ENCODE data around the gene KLHL6. TPM values are rescaled to one million over a fixed set of nuclear protein-coding genes. Genes with fewer than 3 reads are reported as not detected.

KLHL6 gene
- total and polyA plus RNA-seq, 8 donors: 0.58 to 5.7 (median 1.5) TPM

DNA sequence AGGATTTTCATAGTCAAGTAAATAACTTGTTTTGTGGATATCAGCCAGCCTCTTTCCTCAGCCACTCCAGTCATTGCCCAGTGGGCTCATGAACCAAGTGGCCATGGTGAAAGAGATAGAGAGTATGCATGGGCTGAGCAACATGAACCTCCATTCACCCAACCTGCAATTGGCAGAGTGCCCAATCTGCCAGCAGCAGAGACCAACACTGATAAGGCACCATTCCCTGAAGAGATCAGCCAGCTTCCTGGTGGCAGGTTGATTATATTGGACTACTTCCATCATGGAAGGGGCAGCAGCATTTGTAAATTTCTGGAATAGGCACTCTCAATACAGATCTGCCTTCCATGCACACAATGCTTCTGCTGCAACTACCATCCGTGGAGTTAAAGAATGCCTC lies 116.8 kb downstream of the KLHL6 start:
- Histone ChIP-seq H3K36me3 (no peaks in the 10 kb centered on the region), H3K4me3 (no peak overlapping the region), H3K4me1 (no peaks in the 10 kb centered on the region), H3K9me3 (peaks cover 0 to 10% (median 4%) of the 10 kb centered on the region in 4 donors), H3K27ac (no peak overlapping the region), H3K27me3 (peaks cover 0 to 3% (median 0%) of the 10 kb centered on the region in 3 donors)
- intact Hi-C loops (cut with DNase I; ENCODE audit: low total_unique reads): no loop called here
- DNase-seq: peak; percentile 61 to 85
- 27 to 69% (median 60%) methylated on average over 1 of the region's 1 CpG for WGBS, 5 donors
- peak in 2 of 3 donors; percentile 65 to 73 for TF ChIP-seq POLR2AphosphoS5 (IDR thresholded peaks at IDR 0.05)
- no peak for TF ChIP-seq POLR2A (IDR thresholded peaks at IDR 0.05)
- no peak for TF ChIP-seq EP300 (IDR thresholded peaks at IDR 0.05)

- Histone ChIP-seq H3K27ac (no peak overlapping the region), H3K36me3 (no peaks in the 10 kb centered on the region), H3K4me1 (no peaks in the 10 kb centered on the region), H3K4me3 (no peak overlapping the region), H3K9me3 (peaks cover 0 to 2% (median 1%) of the 10 kb centered on the region in 4 donors), H3K27me3 (peaks cover 0 to 4% (median 0%) of the 10 kb centered on the region in 3 donors)
- DNase-seq: no peak
- 83 to 92% (median 84%) methylated on average over 6 of the region's 6 CpGs for WGBS, 5 donors
- intact Hi-C loops (cut with DNase I; ENCODE audit: low total_unique reads): no loop called here
- TF ChIP-seq POLR2A (IDR thresholded peaks at IDR 0.05) (no peak), POLR2AphosphoS5 (IDR thresholded peaks at IDR 0.05) (no peak), EP300 (IDR thresholded peaks at IDR 0.05) (no peak)
- TF ChIP-seq, protein P1, sequence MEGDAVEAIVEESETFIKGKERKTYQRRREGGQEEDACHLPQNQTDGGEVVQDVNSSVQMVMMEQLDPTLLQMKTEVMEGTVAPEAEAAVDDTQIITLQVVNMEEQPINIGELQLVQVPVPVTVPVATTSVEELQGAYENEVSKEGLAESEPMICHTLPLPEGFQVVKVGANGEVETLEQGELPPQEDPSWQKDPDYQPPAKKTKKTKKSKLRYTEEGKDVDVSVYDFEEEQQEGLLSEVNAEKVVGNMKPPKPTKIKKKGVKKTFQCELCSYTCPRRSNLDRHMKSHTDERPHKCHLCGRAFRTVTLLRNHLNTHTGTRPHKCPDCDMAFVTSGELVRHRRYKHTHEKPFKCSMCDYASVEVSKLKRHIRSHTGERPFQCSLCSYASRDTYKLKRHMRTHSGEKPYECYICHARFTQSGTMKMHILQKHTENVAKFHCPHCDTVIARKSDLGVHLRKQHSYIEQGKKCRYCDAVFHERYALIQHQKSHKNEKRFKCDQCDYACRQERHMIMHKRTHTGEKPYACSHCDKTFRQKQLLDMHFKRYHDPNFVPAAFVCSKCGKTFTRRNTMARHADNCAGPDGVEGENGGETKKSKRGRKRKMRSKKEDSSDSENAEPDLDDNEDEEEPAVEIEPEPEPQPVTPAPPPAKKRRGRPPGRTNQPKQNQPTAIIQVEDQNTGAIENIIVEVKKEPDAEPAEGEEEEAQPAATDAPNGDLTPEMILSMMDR (IDR thresholded peaks at IDR 0.05): no peak
Measured at GRCh38 chr3:183437666-183438564, 117.6 kb downstream of the KLHL6 start.

Small RNA genes within 50 kb of the gene (small RNA-seq; reads per million reads assigned to genes)
- 0 reads per million in 4 donors for gene RF00092
- 0 reads per million in 4 donors for gene RF00394
- 0 reads per million in 4 donors for gene RF01241
- gene SNORA63D: 3.1 to 5.8 (median 5.1) reads per million in 4 donors

Other genes starting within 250 kb of the KLHL6 start
- 1 to 10 TPM in 1 of 5 donors, under 1 TPM in 2, not detected in 2; 0.14 to 2.0 (median 0.29) TPM for gene MCF2L2, start 127.1 kb downstream of the KLHL6 start, total RNA-seq
- under 1 TPM; 0.05 to 0.46 (median 0.12) TPM for gene MCF2L2, start 127.1 kb downstream of the KLHL6 start, polyA plus RNA-seq
- 100 to 1,000 TPM in 1 of 5 donors, 10 to 100 TPM in 4; 25.5 to 186 (median 49.1) TPM for gene KLHL24, start 79.9 kb upstream of the KLHL6 start, total RNA-seq
- 10 to 100 TPM in 1 of 3 donors, 1 to 10 TPM in 2; 5.2 to 11.8 (median 8.0) TPM for gene KLHL24, start 79.9 kb upstream of the KLHL6 start, polyA plus RNA-seq
- gene YEATS2, start 142.1 kb upstream of the KLHL6 start, total RNA-seq: 10 to 100 TPM; 18.7 to 68.8 (median 23.5) TPM
- 1 to 10 TPM; 3.1 to 4.4 (median 4.2) TPM for gene YEATS2, start 142.1 kb upstream of the KLHL6 start, polyA plus RNA-seq

Data from stomach (tissue), 9 donors.